GM20000 (cell line): ENCODE measurements around the gene MYO5B.

ENCODE experiments used
- DNase-seq: peaks from one replicate; pipeline ENCODE4 v3.0.0; 2012; ENCODE audit warnings: low spot score
- TF ChIP-seq, protein P1 (sequence below): IDR thresholded peaks from 2 replicates; pipeline ENCODE4 v1.5.1; 2012; ENCODE audit warnings: mild to moderate bottlenecking, control low read depth; ENCODE audit errors: extremely low read depth, missing control alignments

Gene MYO5B

DNA sequence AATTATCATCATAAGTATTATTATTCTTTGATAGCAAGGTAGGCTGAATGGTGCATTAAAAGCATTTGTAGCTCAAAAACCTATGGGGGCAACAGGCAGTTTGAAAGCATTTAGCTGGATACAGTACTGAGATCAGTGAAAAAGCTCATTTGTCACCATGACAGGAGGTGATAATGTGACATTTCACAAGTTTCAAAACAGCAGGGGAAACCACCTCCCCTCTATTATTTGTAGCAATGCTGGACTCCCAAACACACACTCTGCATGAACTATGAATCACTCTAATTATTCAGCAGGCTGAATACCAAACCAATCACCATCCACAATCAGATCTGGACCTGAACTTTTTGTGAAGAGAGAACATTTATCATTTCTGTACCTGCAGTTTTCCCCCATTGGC, 63.4 kb downstream of the MYO5B start:
- TF ChIP-seq, protein P1, sequence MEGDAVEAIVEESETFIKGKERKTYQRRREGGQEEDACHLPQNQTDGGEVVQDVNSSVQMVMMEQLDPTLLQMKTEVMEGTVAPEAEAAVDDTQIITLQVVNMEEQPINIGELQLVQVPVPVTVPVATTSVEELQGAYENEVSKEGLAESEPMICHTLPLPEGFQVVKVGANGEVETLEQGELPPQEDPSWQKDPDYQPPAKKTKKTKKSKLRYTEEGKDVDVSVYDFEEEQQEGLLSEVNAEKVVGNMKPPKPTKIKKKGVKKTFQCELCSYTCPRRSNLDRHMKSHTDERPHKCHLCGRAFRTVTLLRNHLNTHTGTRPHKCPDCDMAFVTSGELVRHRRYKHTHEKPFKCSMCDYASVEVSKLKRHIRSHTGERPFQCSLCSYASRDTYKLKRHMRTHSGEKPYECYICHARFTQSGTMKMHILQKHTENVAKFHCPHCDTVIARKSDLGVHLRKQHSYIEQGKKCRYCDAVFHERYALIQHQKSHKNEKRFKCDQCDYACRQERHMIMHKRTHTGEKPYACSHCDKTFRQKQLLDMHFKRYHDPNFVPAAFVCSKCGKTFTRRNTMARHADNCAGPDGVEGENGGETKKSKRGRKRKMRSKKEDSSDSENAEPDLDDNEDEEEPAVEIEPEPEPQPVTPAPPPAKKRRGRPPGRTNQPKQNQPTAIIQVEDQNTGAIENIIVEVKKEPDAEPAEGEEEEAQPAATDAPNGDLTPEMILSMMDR, result no peak
- DNase-seq, result peak; percentile 19

DNA sequence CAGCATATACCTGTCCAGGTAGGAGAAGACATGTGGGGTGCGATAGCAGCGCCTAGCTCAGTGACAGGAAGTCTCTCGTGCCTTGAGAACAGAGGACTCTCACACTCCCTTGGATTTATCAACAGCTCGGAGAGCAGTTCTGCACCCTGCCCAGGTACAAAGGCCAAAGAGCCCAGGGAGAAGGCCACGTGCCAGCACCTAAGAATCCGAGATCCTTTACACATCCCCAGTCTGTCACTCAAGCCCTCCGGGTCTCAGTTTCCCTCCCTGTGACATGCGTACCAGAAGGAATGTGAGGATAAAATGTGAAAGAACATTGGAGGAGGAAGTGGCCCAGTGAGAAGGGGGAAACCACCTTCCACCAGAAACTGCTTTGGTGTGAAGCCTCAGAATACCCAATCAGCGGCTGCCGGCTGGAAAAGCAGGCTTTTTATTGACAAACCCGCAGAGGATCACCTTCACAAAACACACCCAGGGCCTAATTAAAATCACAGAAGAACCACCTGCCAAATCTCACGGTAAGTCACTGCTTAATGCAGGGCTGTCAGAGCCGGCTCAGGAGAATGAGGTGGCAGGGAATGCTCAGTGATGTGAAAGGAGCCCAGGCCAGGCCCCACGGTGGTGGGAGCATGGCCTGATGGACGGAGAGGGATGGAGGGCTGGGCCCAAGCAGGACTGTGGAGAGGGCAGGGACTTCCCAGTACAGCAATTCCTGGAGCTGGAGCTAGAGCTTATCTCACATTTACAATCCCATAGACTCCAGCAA, 66.3 kb downstream of the MYO5B start:
- TF ChIP-seq, protein P1, result no peak
- DNase-seq, result peak; percentile 12

DNA sequence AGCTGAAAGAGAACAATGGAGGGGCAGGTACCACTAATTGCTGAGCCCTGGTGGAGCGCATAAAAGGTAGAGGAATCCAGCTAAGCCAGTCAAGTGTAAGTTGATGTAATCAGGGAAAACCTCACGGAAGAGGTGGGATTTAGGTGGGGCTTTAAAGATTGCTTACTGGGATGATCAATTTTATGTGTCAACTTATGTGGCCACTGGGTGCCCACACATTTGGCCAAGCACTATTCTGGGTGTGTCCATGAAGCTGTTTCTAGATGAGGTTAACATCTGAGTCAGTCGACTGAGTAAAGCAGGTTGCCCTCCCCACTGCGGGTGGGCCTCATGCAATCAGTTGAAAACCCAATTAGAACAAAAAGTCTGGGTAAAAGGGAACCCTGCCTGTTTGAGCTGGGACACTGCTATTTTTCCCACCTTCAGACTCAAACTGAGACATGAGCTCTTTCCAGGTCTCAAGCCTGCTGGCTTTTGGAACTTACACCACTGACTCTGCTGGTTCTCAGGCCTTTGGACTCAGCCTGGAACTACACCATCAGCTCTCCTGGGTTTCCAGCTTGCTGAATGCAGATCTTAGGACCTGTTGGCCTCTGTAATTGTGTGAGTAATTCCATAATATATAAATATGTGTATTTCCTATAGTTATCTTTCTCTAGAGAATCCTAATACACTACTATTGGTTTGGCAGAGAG, 67.3 kb downstream of the MYO5B start:
- TF ChIP-seq, protein P1, result no peak
- DNase-seq, result no peak

DNA sequence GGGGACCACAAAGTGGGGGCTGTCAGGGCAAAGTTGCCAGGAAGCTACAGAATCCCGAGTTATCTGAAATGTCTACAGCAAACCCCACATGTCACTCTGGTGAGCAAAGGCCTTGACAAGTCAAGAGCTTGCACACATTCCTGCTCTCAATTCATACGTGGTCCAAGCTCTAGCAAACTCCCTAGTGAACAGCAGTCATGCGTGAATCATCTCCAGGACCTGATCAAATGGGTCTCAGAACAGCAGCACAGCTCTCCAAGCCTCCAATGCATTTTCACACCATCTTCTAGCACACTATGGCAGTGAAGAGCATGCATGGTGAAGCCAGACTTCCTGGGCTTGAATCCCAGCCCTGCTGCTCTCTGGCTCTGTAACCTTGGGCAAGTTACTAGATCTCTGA, 68.5 kb downstream of the MYO5B start:
- no peak for DNase-seq
- TF ChIP-seq, protein P1, result no peak

DNA sequence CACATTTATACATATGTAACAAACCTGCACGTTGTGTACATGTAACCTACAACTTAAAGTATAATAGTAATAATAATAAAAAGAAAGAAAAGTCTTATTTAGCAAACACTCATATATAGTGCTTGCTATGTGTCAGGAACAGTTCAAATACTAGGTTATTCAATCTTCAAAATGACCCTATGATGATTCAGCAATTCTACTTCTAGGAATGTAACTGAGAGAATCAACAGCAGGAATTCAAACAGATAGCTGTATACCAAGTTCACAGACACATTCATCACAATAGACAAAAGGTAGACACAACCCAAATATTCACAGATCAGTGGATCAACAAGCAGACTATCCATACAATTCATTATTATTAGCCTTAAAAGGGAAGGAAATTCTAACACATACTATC, 69.5 kb downstream of the MYO5B start:
- no peak for DNase-seq
- TF ChIP-seq, protein P1, result no peak

DNA sequence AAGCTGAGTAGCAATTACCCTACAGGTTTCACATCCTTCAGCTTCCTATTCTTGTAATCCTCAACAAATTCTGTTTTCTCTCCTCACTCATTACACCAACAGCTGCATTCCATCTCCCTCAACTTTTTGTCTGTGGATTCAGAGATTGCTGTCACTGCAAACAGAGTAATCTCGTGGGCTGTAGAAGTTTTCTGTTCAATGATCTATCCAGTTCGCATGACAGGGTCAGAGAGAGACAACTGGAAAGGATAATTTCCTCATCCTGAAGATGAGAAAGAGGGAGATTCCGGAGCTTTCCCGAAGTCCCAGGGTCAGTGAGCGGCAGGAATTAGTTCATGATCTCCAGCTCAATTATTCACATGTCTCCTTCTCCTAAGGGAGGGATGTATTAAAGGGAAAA, 75.7 kb downstream of the MYO5B start:
- DNase-seq, result no peak
- TF ChIP-seq, protein P1, result no peak

DNA sequence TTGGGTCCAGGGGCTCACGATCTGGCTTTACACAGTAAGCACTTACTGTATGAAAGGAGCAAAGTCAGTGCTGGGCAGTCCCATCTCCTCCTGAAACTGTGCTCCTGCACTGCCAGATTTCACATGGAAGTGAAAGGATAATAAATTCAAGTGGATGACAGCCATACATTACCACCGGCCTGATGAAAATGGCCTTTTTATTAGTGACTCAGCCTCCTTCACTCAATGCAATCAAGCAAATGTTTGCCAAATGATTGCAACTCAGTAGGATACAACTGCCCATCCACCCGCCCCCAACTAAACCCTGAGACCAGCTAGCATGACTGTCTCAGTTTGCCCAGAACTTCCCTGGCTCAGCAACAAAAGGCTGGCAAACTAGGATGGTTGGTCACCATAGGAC, 77.1 kb downstream of the MYO5B start:
- TF ChIP-seq, protein P1, result no peak
- no peak for DNase-seq
